ENCODE results near the gene A2ML1.
A peak's percentile ranks its signal among the peaks of the same experiment; 100 is the strongest.
"Not testable (repeated sequence)": the region's sequence is repeated elsewhere in the genome, so short reads cannot be mapped to it uniquely, and the experiment has no call there.

A2ML1 gene

DNA sequence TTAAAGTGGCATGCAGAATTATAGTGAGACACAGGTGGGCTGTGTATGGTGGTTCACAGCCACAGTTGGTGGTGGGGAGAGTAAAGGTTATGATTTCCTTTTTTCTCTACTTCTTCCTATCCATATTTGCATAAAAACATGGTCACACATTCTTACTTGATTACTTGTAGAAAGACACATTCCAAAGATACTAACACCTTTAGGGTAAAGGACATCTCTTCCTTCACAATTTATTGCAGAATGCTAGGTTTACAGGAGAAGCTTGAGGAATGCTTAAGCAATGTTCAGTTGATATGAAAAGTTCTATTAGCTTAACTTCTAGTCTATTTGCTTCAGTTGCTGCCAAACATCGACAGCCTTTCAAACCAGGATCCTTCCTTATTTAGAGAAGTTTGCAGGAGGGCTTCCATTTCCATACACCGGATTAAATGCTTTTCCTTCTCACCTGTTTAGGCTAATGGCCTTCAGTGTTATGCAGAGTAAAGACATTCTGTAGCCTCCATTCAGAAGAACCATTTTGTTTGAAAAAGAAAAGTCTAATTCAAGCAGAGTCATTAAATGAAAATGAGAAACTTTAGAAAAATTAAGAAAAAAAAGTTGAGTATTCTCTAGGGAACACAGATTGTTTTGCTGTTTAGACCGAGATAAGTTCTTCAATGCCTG lies 89.3 kb downstream of the A2ML1 start:
- no peak for DNase-seq

- DNase-seq, result no peak
These were observed 90.5 kb downstream of the A2ML1 start for GRCh38 chr12:8912914-8913313.

DNA sequence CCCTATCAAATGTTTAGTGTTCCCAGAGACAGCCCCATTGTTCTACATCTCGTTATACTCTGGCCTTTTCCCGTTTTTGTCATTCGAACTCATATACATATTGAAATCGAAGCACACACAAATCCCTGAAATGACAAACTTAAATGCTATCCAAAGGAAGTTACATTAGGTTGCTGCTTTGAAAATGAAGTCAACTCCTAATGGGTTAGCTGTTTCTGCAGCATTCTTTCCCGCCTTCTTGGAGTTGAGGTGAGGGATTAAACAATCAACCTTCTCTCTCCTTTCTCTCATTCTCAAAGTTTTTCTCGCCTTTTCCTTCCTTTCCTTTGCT lies 91.2 kb downstream of the A2ML1 start:
- DNase-seq, result peak in 1 of 2 experiments; percentile 42

- peak; percentile 64 to 75 for DNase-seq
These were observed 91.8 kb downstream of the A2ML1 start, which contains the start of gene PHC1 for GRCh38 chr12:8914033-8914715. TSS of gene PHC1 (plus strand) at chr12:8914509. CDS start at chr12:8917678, 3,169 bp downstream.

GRCh38 chr12:8914716-8915526 lies 92.5 kb downstream of the A2ML1 start:
- DNase-seq, result peak; percentile 10 to 44

DNA sequence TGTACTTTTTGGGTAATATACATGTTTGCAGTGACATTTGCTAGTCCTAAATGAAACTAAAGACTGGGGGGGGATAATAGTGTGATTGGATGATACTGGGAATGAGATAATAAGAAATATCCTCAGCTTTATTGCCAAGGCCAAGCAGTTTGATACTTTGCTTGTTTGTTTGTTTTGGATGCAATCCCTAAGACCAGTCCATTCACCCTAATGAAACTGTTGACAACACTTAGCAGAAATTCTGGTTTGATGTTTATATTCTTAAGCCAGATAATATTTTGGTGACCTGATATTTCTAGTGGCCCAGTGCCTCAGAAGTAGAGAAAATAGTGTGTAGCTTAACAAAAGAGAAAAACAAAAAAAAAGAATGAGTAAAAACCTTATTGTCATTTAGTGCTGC lies 93.7 kb downstream of the A2ML1 start:
- no peak for DNase-seq

DNA sequence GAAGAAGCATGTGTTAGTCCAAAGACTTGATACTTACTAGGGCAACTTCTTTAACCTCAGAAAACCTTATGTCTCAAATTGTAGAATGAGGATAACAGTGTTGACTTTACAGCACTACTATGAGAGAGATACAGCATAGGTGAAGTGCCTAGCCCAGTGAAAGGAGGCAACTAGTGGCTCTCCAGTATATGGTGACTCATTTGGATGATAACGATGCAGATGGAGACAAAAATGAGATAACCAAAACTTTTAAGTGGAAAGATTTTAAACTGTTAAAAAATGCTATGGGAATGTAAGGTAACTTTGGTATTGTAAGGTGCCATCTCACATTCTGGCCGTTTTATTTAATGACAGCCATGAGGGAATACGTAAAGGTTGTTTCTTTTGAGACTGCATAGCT lies 94.6 kb downstream of the A2ML1 start:
- no peak for DNase-seq

DNA sequence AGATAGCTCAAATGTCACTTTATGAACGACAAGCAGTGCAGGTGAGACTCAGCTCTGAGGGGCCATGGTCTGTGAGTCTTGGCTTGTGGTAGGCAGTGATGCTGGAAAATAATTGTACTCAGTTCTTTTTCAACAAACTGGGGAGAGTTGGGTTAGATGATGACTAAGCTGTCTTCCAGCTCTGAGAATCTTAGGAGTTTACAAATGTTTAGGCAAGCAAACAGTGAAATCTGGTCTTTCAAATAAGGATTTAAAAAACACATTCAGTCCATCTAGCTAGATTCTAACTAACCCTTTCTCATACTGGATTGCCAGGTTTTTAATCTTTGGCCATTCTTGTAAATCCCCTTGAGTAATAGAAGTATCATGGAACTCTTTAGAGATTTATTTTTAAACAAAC lies 95.3 kb downstream of the A2ML1 start:
- DNase-seq, result no peak

DNA sequence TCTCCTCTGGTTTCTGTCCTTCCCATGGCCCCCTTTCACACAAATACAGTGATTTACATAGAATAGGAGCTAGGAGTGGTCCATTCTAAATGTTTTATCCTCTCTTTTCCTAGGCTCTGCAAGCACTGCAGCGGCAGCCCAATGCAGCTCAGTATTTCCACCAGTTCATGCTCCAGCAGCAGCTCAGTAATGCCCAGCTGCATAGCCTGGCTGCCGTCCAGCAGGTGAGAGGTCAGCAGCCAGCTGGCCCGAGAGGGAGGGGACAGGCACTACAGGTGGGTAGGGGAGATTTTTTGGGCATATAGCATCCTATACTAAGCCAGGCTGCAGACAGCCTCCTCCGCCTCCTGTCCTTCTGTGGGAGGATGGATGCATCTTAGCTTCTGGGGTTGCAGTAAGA lies 97.2 kb downstream of the A2ML1 start:
- DNase-seq, result not testable (repeated sequence)

DNA sequence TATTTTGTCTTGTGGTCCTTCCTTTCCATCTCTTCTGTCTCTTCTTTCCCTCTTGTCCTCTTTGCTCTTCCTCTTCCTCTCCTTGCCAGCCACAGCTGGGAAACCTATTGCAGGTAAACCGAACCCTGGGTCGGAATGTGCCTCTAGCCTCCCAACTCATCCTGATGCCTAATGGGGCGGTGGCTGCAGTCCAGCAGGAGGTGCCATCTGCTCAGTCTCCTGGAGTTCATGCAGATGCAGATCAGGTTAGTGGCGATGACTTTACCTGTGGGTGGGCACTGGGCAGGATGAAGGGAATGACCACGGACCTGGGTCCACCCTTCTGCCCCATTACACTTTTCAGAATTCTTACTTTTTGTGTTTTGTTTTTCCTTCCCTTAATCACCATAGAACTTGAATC lies 100.1 kb downstream of the A2ML1 start:
- no peak for DNase-seq
